ENCODE results near the gene MMP24.

GRCh38 chr20:35215066-35215956 lies 11.2 kb upstream of the MMP24 start:
- no peak for TF ChIP-seq CTCF (IDR thresholded peaks at IDR 0.05; ENCODE audit: low read depth, low read length, poor library complexity, severe bottlenecking)
- TF ChIP-seq EZH2phosphoT487 (IDR thresholded peaks at IDR 0.05; ENCODE audit: borderline replicate concordance, low read length) = no peak

All from DOHH2 (cell line).